Activated naive CD4-positive, alpha-beta T cell treated with anti-CD3 and anti-CD28 coated beads for 36 hours (primary cell): ENCODE measurements around the gene CXCR6. TPM values are rescaled to one million over a fixed set of nuclear protein-coding genes. Genes with fewer than 3 reads are reported as not detected.

ENCODE experiments used
- CTCF ChIA-PET: fragments of 350-600 bp; sonication (Branson Sonifier 250); formaldehyde crosslinking; loops from one replicate; lab custom pipeline; 2021; ENCODE audit warnings: antibody characterized with exemption; lab: Charles Lee
- DNase-seq: peaks from one replicate; pipeline ENCODE4 v3.0.0-alpha.2; 2020
- H3K27ac Mint-ChIP-seq: one replicate; pipeline ENCODE4 v1.8.0; 2021; ENCODE audit warnings: mild to moderate bottlenecking, mixed read lengths
- H3K27me3 Mint-ChIP-seq: one replicate; pipeline ENCODE4 v1.8.0; 2021; ENCODE audit warnings: low read depth, mixed read lengths
- H3K36me3 Mint-ChIP-seq: one replicate; pipeline ENCODE4 v1.8.0; 2021; ENCODE audit warnings: low read depth, mixed read lengths
- H3K4me1 Mint-ChIP-seq: one replicate; pipeline ENCODE4 v1.8.0; 2021; ENCODE audit warnings: low read depth, mixed read lengths
- H3K4me3 Mint-ChIP-seq: one replicate; pipeline ENCODE4 v1.8.0; 2021; ENCODE audit warnings: mild to moderate bottlenecking, moderate library complexity, mixed read lengths
- H3K9me3 Mint-ChIP-seq: one replicate; pipeline ENCODE4 v1.8.0; 2021; ENCODE audit warnings: mixed read lengths
- intact Hi-C: fragments of 100-400 bp; cut with micrococcal nuclease; formaldehyde crosslinking; loops from one replicate; pipeline ENCODE4 v1.15.1; 2023
- total RNA-seq, 2 experiments: library from RNA; stranded (reverse); gene quantifications; one replicate each; pipeline ENCODE4 v1.2.3, GENCODE V29; 2021

Gene CXCR6
- total RNA-seq, 2 experiments from 2014 or later: 0.30 TPM; not detected in 1

GRCh38 chr3:45911511-45912226, 31.6 kb upstream of the CXCR6 start:
- H3K4me1 Mint-ChIP-seq: peaks cover 31% of the 10 kb centered on the region
- intact Hi-C loops: loop anchor here (10.0 kb wide), 1 partner anchor 317 kb away; the partner anchor contains the start of gene LIMD1
- CTCF ChIA-PET: interaction anchor here (0.8 kb wide), 1 partner anchor 249 kb away, joined by 3 read pairs; no protein-coding TSS in a partner anchor
- peaks cover 7% of the 10 kb centered on the region for H3K27me3 Mint-ChIP-seq
- no peak for DNase-seq
- no peak overlapping the region for H3K4me3 Mint-ChIP-seq
- H3K27ac Mint-ChIP-seq: no peak overlapping the region
- no peaks in the 10 kb centered on the region for H3K36me3 Mint-ChIP-seq
- no peaks in the 10 kb centered on the region for H3K9me3 Mint-ChIP-seq

DNA sequence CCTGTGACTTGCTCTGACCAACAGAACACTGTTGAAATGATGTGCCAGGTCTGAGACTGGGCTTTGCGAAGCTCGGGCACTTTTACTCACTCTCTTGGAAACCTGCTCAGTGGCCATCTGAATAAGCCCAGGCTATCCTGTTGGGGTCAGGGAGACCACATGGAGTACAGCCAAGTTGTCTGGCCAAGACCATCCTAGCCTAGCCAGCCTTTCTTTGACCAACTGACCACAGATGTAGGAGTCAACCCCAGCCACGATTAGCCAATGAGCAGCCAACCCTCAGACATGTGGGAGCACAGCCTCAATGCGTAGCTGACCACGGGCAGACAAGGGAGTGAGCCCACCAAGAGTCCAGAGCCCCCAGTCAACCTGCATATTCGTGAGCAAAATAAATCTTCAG, 30.8 kb upstream of the CXCR6 start:
- H3K27me3 Mint-ChIP-seq: peaks cover 7% of the 10 kb centered on the region
- H3K27ac Mint-ChIP-seq: no peak overlapping the region
- H3K36me3 Mint-ChIP-seq: no peaks in the 10 kb centered on the region
- DNase-seq: no peak
- intact Hi-C loops: loop anchor here (10.0 kb wide), 1 partner anchor 318 kb away; the partner anchor contains the start of gene LIMD1
- H3K4me1 Mint-ChIP-seq: peaks cover 31% of the 10 kb centered on the region
- H3K4me3 Mint-ChIP-seq: no peak overlapping the region
- H3K9me3 Mint-ChIP-seq: no peaks in the 10 kb centered on the region
- CTCF ChIA-PET: no interaction called here

DNA sequence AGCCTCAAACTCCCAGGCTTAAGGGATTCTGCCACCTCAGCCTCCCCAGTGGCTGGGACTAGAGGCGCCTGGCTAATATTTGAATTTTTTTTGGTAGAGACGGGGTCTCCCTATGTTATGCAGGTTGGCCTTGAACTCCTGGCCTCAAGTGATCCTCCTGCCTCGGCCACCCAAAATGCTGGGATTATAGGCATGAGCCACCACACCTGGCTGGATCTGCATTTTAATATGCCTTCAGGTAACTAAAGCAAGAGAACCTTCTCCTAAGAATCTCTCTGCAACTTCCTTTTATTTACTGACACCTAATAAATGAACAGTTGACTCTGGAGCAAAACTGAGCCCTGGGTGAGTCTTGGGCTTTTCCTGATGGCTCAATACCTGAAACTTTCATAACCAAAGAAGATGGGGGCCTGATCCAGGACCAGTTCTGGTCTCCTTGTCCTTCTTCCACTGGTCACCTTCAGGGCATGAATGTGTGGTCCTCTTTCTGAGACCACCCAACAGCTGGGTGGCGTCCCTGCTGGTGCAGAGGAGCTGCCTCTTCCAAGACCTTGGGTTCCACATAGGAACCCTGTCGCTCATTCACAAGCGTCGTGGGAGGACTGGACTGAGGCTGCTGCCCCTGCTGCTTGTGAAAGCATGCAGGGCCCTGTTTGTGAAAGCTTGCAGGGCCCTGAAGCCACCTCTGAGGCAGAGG, 28.8 kb upstream of the CXCR6 start:
- H3K9me3 Mint-ChIP-seq: no peaks in the 10 kb centered on the region
- intact Hi-C loops: loop anchor here (1.0 to 10.0 kb wide), 5 partner anchors 53 to 402 kb away; partner anchors contain the start of genes LIMD1 and LZTFL1
- H3K27me3 Mint-ChIP-seq: peaks cover 7% of the 10 kb centered on the region
- no peak for DNase-seq
- no peak overlapping the region for H3K4me3 Mint-ChIP-seq
- H3K4me1 Mint-ChIP-seq: peaks cover 24% of the 10 kb centered on the region
- CTCF ChIA-PET: interaction anchor here (0.6 kb wide), 1 partner anchor 23 kb away, joined by 3 read pairs; no protein-coding TSS in a partner anchor
- H3K27ac Mint-ChIP-seq: no peak overlapping the region
- peaks cover 2% of the 10 kb centered on the region for H3K36me3 Mint-ChIP-seq

GRCh38 chr3:45915059-45915439, 28.2 kb upstream of the CXCR6 start:
- Mint-ChIP-seq H3K27ac (no peak overlapping the region), H3K27me3 (peaks cover 7% of the 10 kb centered on the region), H3K4me3 (no peak overlapping the region), H3K9me3 (no peaks in the 10 kb centered on the region), H3K4me1 (peaks cover 24% of the 10 kb centered on the region), H3K36me3 (peaks cover 2% of the 10 kb centered on the region)
- intact Hi-C loops: loop anchor here (1.0 to 10.0 kb wide), 5 partner anchors 54 to 403 kb away; partner anchors contain the start of genes LIMD1 and LZTFL1
- DNase-seq: no peak
- CTCF ChIA-PET: interaction anchor here (0.8 kb wide), 1 partner anchor 12 kb away, joined by 5 read pairs; no protein-coding TSS in a partner anchor

DNA sequence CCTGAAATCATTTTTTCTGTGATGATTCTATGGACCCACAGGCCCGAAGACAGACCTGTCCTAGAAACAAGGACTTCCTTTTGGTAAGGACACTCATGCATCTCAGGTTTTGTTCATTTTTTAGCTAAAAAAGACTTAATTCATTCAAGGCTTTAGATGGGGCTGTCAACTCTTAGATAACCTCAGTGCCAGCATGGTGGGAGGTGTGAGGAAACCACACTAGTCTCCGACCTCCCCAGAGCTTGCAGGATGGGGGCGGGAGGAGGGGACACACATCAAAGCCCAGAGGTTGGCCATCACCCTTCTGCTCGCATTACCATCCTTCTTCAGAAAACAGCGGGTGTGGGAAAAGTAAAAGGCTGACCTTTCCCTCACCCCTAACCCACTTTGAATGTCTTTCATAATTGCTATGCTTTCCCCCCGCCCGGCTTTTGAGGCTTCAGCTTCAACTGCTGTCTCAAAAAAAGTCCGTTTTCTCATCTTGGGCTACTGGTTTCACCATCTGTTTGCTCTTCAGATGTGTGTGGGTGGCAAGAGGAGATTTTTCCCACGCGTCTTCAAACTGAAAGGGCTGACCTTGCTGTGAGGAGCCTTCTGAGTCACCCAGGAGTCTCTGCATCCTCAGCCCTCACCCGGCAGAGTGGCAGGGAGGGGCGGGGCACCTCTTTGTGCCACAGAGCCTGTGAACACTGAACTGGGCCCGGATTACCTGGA, 27.6 kb upstream of the CXCR6 start:
- Mint-ChIP-seq H3K4me3 (no peak overlapping the region), H3K27me3 (peaks cover 7% of the 10 kb centered on the region), H3K27ac (no peak overlapping the region), H3K9me3 (no peaks in the 10 kb centered on the region), H3K36me3 (peaks cover 6% of the 10 kb centered on the region), H3K4me1 (peaks cover 24% of the 10 kb centered on the region)
- intact Hi-C loops: loop anchor here (1.0 to 10.0 kb wide), 5 partner anchors 54 to 403 kb away; partner anchors contain the start of genes LIMD1 and LZTFL1
- CTCF ChIA-PET: interaction anchor here (0.8 kb wide), 1 partner anchor 11 kb away, joined by 5 read pairs; no protein-coding TSS in a partner anchor
- peak; percentile 83 for DNase-seq

DNA sequence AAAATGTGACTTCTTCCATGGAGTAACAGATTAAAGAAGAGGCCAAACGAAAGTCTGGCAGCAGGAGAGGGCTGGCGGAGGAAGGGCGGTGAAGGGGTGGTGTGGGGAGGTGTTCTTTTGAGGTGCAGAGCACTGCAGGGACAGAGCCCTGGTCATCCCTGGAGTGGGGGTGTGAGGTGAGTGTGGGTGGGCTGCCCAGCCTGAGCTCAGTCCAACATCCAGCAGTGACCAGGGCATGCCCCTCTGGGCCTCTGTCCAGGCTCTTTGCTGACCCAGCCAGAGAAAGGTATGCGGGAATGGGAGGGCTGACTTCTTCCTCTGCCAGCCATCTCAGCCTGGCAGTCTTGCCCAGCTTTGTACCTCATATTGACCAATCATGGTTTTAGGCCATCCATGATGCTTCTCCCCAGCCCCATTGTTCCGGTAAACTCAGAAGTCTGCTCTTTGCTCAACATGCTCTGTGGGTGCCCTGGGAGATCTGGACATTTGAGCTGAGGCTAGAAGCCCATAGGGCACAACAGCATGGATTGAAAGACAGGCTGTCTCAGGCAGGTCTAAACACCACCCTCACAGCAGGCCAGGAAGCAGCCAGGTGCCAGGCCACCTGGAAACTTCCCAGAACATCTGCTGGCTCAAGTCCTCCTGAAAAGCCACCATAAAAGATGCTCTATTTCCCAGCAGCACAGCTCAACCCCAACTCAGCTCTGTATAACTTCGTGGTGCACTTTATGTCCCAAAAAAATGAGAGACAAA, 25.9 kb upstream of the CXCR6 start:
- Mint-ChIP-seq H3K27ac (no peak overlapping the region), H3K36me3 (peaks cover 13% of the 10 kb centered on the region)

DNA sequence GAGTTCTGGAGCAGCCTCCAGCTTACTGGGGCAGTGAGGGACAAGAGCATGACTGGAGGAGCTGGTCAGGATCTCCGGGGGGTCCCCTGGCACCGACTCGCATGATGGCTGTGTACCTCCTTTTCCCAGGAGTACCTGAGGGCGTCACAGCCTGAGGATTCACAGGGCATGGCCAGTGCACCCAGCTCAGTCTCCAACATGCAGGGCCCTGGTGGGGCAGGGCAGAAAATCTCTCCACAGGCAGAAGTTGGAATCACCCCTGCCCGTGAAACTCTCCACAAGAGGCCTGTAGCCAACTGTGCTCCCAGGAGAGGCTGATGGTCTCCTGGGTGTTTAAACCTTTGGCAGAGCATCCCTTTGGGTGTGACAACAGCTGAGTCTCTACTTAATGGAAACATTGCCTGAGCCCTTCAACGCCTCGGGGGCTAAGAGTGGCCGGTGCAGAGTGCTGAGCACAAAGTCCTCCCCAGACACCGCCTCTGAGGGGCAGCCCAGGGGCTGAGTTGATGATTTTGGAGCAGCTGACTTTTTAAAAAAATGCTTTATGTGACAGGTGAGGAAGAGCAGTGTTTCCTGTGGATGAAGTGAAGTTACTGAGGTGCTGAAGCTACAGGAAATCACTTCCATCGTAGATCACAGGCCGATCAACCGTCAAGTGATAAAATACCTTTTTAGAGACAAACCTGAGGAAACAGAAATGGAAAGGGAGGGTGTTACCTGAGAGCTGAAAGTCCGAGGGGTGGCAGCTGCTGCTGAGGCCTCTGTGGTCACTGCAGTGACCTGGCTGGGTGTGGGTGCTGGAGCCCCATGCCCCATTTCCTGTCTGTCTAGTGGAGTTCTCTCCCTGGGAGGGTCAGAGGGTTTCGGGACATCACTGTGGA, 21.9 kb upstream of the CXCR6 start:
- CTCF ChIA-PET: interaction anchor here (1.1 to 2.1 kb wide), 2 partner anchors 9 to 157 kb away, joined by 3 to 14 read pairs; no protein-coding TSS in a partner anchor
- H3K4me3 Mint-ChIP-seq: no peak overlapping the region
- peaks cover 11% of the 10 kb centered on the region for H3K4me1 Mint-ChIP-seq
- DNase-seq: no peak
- peaks cover 28% of the 10 kb centered on the region for H3K36me3 Mint-ChIP-seq
- no peak overlapping the region for H3K27ac Mint-ChIP-seq
- intact Hi-C loops: no loop called here
- H3K9me3 Mint-ChIP-seq: no peaks in the 10 kb centered on the region
- no peaks in the 10 kb centered on the region for H3K27me3 Mint-ChIP-seq

More for the DNA sequence above, 25.9 kb upstream of the CXCR6 start:
- intact Hi-C loops: loop anchor here (5.0 to 10.0 kb wide), 4 partner anchors 75 to 405 kb away; partner anchors contain the start of genes LIMD1 and LZTFL1
- Mint-ChIP-seq H3K4me1 (peaks cover 31% of the 10 kb centered on the region), H3K4me3 (no peak overlapping the region), H3K27me3 (peaks cover 6% of the 10 kb centered on the region), H3K9me3 (no peaks in the 10 kb centered on the region)
- CTCF ChIA-PET: interaction anchor here (0.7 kb wide), 1 partner anchor 155 kb away, joined by 3 read pairs; no protein-coding TSS in a partner anchor
- DNase-seq: no peak

- Mint-ChIP-seq H3K27me3 (no peaks in the 10 kb centered on the region), H3K36me3 (peaks cover 30% of the 10 kb centered on the region), H3K4me3 (no peak overlapping the region), H3K27ac (no peak overlapping the region), H3K9me3 (no peaks in the 10 kb centered on the region), H3K4me1 (peaks cover 11% of the 10 kb centered on the region)
- CTCF ChIA-PET: interaction anchor here (1.0 to 1.1 kb wide), 2 partner anchors 9 to 17 kb away, joined by 3 to 7 read pairs; no protein-coding TSS in a partner anchor
- intact Hi-C loops: no loop called here
- DNase-seq: no peak
Measured at GRCh38 chr3:45922039-45922326, 21.3 kb upstream of the CXCR6 start.

GRCh38 chr3:45922950-45923590, 20.2 kb upstream of the CXCR6 start:
- CTCF ChIA-PET: interaction anchor here (0.8 to 1.3 kb wide), 4 partner anchors 16 to 155 kb away, joined by 3 to 7 read pairs (median 4); no protein-coding TSS in a partner anchor
- peaks cover 40% of the 10 kb centered on the region for H3K36me3 Mint-ChIP-seq
- H3K27ac Mint-ChIP-seq: no peak overlapping the region
- no peak for DNase-seq
- H3K9me3 Mint-ChIP-seq: no peaks in the 10 kb centered on the region
- no peak overlapping the region for H3K4me3 Mint-ChIP-seq
- H3K27me3 Mint-ChIP-seq: no peaks in the 10 kb centered on the region
- H3K4me1 Mint-ChIP-seq: peaks cover 11% of the 10 kb centered on the region
- intact Hi-C loops: no loop called here

DNA sequence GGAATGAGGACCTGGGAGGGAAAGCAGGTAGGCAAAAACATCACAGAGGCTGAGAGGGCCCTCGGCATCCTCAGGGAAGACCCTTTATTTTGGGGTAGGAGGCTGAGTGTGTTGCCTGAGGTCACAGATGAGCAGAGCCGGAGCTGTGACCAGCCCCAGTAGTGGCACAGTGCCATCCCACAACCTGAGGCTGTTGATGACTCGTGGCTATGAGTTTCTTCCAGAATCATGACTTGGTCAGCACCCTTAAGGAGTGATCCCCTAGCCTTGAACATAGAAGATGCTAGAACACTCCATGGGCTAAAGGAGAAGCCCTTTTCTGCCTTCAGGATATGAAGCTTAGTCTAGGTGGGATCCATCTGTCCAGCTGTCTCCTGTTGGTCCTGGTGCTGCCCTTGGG, 19.5 kb upstream of the CXCR6 start:
- H3K4me3 Mint-ChIP-seq: no peak overlapping the region
- no peak overlapping the region for H3K27ac Mint-ChIP-seq
- peaks cover 42% of the 10 kb centered on the region for H3K36me3 Mint-ChIP-seq
- H3K9me3 Mint-ChIP-seq: no peaks in the 10 kb centered on the region
- H3K4me1 Mint-ChIP-seq: peaks cover 8% of the 10 kb centered on the region
- DNase-seq: no peak
- no peaks in the 10 kb centered on the region for H3K27me3 Mint-ChIP-seq
- intact Hi-C loops: no loop called here
- CTCF ChIA-PET: interaction anchor here (1.3 kb wide), 1 partner anchor 154 kb away, joined by 3 read pairs; no protein-coding TSS in a partner anchor
